Loucy (cell line): ENCODE data around the gene ERVH48-1.

Experiments used
- H2AFZ ChIP-seq: fragments of 200-600 bp; sonication (generic); 2 replicates; pipeline ENCODE4 v1.6.0; 2016; ENCODE audit warnings: antibody characterized with exemption, mild to moderate bottlenecking, low read length, moderate library complexity
- H3F3A ChIP-seq: fragments of 200-600 bp; 2 replicates; pipeline ENCODE4 v1.6.0; 2016; ENCODE audit warnings: antibody characterized with exemption, low read depth, mild to moderate bottlenecking
- H3K27me3 ChIP-seq: fragments of 200-600 bp; sonication (generic); 2 replicates; pipeline ENCODE4 v1.6.1; 2014; ENCODE audit warnings: low read length, mild to moderate bottlenecking; ENCODE audit not compliant: insufficient read depth, poor library complexity, severe bottlenecking
- H3K36me3 ChIP-seq: fragments of 200-600 bp; sonication (generic); 2 replicates; pipeline ENCODE4 v1.6.1; 2016; ENCODE audit warnings: low read length; ENCODE audit not compliant: insufficient read depth
- H3K4me1 ChIP-seq: fragments of 200-600 bp; sonication (generic); 2 replicates; pipeline ENCODE4 v1.5.1; 2014; ENCODE audit warnings: low read length, mild to moderate bottlenecking; ENCODE audit not compliant: insufficient read depth, poor library complexity, severe bottlenecking
- H3K4me2 ChIP-seq: fragments of 200-600 bp; sonication (generic); 2 replicates; pipeline ENCODE4 v1.6.0; 2014; ENCODE audit warnings: antibody characterized with exemption, low read length, low read depth, mild to moderate bottlenecking; ENCODE audit not compliant: poor library complexity, severe bottlenecking
- H3K4me3 ChIP-seq: fragments of 200-600 bp; sonication (generic); 2 replicates; pipeline ENCODE4 v1.5.1; 2014; ENCODE audit warnings: low read length, mild to moderate bottlenecking, mixed read lengths; ENCODE audit not compliant: poor library complexity, severe bottlenecking
- H3K79me2 ChIP-seq: fragments of 200-600 bp; sonication (generic); 2 replicates; pipeline ENCODE4 v1.6.1; 2014; ENCODE audit warnings: low read length; ENCODE audit not compliant: insufficient read depth
- H3K9ac ChIP-seq: fragments of 200-600 bp; sonication (generic); 2 replicates; pipeline ENCODE4 v1.6.0; 2014; ENCODE audit warnings: mild to moderate bottlenecking, low read depth, low read length, moderate library complexity; ENCODE audit not compliant: poor library complexity, severe bottlenecking
- H3K9me2 ChIP-seq: fragments of 200-600 bp; sonication (generic); replicated peaks from 2 replicates; pipeline ENCODE4 v1.6.1; 2016; ENCODE audit warnings: low read depth, low read length, mixed read lengths
- H3K9me3 ChIP-seq: fragments of 200-600 bp; sonication (generic); 2 replicates; pipeline ENCODE4 v1.6.1; 2014; ENCODE audit warnings: mild to moderate bottlenecking, antibody characterized with exemption, low read length, low read depth; ENCODE audit not compliant: insufficient read depth
- H4K20me1 ChIP-seq: fragments of 200-600 bp; sonication (generic); 2 replicates; pipeline ENCODE4 v1.6.0; 2014; ENCODE audit warnings: antibody characterized with exemption, low read length, mild to moderate bottlenecking; ENCODE audit not compliant: insufficient read depth, poor library complexity, severe bottlenecking
- EZH2phosphoT487 ChIP-seq: fragments of 200-600 bp; IDR thresholded peaks from 2 replicates; pipeline ENCODE4 v1.6.1; 2018; ENCODE audit warnings: antibody characterized with exemption, mild to moderate bottlenecking, moderate library complexity, borderline replicate concordance
- TF ChIP-seq, protein P1 (sequence below): fragments of 200-600 bp; sonication (generic); conservative IDR thresholded peaks from 2 replicates; pipeline ENCODE4 v1.5.1; 2014; ENCODE audit warnings: mild to moderate bottlenecking, antibody characterized with exemption, low read length

The ERVH48-1 gene

DNA sequence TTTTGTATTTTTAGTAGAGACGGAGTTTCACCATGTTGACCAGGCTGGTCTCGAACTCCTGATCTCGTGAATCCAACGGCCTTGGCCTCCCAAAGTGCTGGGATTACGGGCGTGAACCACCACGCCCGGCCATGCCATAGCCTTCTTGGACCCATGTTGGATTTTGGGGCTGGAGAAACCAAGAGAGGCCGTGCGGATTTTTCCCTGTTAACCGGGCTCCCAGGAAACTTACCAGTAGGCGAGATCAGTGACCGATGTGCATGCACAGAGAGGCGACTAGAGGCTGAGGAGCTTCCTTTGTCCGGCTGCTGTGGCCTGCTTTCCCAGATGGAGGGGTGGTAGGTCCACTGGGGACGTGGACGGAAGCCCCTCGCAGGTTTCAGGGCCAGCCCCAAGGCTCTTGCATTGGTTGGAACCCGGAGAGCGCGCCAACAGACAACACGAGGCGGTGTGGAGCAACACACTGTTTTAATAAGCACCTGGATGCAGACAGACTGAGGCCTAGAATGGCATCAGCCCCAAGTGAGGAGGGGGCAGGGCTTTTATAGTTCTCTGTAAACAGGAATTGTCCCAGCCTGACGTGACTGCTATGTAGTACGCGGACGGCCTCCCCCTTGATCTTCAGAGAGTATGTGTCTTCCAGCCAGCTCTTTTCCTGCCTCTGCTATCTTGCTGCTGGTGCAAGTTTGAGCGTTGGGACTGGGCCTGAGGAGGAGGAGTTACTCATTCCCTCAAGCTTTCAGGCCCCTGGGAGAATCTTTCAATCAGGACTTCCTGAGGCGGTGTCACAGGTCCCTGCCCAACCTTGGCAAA is at the start of gene ERVH48-1:
Gene ERVH48-1 (minus strand): TSS at position 517 of the 813 bp plus-strand sequence. CDS start 6,624 bp downstream, outside the sequence.
- Histone ChIP-seq H3K9me3 (no peaks in the 10 kb centered on the region), H4K20me1 (no peaks in the 10 kb centered on the region), H3K4me3 (peak within 1 kb of the TSS; percentile 64), H3K4me1 (peaks cover 23% of the 10 kb centered on the region), H2AFZ (peak within 1 kb of the TSS; percentile 47; the same call in 1 of the 2 replicates), H3K79me2 (no peaks in the 10 kb centered on the region; the same call in 1 of the 2 replicates), H3K4me2 (peak within 1 kb of the TSS; percentile 72), H3K36me3 (no peaks in the 10 kb centered on the region), H3K27me3 (no peaks in the 10 kb centered on the region), H3K9me2 (no peaks in the 10 kb centered on the region), H3F3A (no peaks in the 10 kb centered on the region), H3K9ac (peak within 1 kb of the TSS; percentile 72)
- TF ChIP-seq, protein P1, sequence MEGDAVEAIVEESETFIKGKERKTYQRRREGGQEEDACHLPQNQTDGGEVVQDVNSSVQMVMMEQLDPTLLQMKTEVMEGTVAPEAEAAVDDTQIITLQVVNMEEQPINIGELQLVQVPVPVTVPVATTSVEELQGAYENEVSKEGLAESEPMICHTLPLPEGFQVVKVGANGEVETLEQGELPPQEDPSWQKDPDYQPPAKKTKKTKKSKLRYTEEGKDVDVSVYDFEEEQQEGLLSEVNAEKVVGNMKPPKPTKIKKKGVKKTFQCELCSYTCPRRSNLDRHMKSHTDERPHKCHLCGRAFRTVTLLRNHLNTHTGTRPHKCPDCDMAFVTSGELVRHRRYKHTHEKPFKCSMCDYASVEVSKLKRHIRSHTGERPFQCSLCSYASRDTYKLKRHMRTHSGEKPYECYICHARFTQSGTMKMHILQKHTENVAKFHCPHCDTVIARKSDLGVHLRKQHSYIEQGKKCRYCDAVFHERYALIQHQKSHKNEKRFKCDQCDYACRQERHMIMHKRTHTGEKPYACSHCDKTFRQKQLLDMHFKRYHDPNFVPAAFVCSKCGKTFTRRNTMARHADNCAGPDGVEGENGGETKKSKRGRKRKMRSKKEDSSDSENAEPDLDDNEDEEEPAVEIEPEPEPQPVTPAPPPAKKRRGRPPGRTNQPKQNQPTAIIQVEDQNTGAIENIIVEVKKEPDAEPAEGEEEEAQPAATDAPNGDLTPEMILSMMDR = no peak
- TF ChIP-seq EZH2phosphoT487 = no peak

DNA sequence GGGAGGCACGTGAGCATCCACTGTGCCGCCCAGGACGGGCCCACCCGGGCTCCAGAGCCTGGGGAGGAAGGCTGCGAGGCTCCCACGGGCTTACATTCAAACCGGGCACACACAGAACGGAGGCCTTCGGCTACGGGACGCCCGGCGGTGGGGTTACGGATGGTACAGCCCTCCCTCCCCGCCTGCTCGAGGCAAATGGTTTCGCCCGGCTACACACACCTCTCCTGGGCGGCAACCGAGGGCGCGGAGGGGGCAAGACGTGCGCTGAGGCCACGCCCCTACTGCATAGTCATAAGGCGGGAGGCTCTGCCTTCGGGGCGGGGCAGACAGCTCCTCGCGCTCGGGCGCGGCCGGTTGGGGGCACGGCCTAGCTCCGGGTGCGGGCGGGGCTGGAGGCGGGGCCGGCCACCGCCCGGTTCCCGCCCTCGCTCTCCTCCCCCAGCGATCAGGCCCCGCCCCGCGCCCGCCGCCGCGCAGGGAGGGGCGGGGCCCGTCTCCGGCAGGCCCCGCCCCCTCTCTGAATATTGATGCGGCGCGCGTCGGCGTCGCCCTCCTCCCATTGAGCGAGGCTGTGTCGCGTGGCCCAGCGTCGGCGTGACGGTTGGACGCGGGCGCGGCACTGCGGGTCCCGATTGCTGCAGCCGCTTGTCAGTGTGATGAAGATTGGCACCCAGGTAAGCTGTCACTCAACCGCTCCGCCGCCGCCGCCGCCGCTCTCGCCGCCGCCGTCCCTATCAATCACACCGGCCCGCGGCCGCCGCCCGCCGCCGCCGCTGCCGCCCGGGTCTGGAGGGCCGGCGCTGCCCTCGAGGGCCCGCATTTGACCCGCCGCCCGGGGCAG is 48.8 kb upstream of the ERVH48-1 start, which contains the start of gene PKNOX1:
Gene PKNOX1 (plus strand): TSS at position 572 of the 841 bp plus-strand sequence. CDS start 29,820 bp downstream, outside the sequence.
- H3K79me2 ChIP-seq = peaks cover 39% of the 10 kb centered on the region
- H3K9me3 ChIP-seq = no peaks in the 10 kb centered on the region
- no peaks in the 10 kb centered on the region for H3K9me2 ChIP-seq
- peaks cover 15% of the 10 kb centered on the region for H4K20me1 ChIP-seq
- H3K4me3 ChIP-seq = peak within 1 kb of the TSS; percentile 82
- H3K9ac ChIP-seq = peak within 1 kb of the TSS; percentile 87
- H2AFZ ChIP-seq = peak within 1 kb of the TSS; percentile 95
- peaks cover 21% of the 10 kb centered on the region for H3K4me1 ChIP-seq
- no peaks in the 10 kb centered on the region for H3K36me3 ChIP-seq
- H3K4me2 ChIP-seq = peak within 1 kb of the TSS; percentile 93
- TF ChIP-seq, protein P1 = no peak
- TF ChIP-seq EZH2phosphoT487 = no peak
- H3K27me3 ChIP-seq = no peaks in the 10 kb centered on the region
- no peaks in the 10 kb centered on the region for H3F3A ChIP-seq

DNA sequence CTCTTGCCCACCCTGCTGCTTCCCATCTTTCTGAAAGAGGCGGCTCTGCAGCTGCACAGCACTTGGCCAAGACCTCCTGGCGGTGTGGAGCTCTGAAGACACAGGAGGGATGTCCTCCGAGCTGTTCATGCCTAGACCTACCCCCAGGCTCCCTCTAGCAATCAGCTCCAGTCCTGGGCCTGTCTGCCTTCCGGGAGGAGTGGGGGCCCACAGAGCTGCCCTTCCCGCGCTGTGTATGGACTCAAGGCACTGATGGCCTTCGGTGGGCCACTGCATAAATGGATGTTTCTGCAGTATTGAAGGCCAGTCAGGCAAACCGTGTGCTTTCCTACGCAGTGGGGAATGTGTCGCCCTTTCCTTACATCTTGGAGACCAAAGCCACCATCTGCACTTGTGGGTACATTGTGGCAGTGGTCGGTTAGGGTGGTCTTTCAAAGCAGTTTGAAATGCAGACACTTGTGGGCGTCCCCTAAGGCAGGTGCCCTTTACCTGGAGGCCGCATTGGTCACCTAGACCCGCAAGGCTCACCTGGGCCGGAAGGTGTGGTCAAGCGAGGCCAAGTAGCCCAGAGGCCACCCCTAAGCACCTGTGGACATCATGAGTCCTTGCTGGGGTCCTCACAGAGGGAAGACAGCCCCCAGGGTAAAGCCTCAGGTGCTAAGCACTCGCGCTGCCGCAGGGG is 48.0 kb upstream of the ERVH48-1 start:
- TF ChIP-seq, protein P1 = no peak
- TF ChIP-seq EZH2phosphoT487 = no peak
- Histone ChIP-seq H3K4me2 (peak overlapping the region; percentile 82), H3K4me1 (peaks cover 21% of the 10 kb centered on the region), H3K9me2 (no peaks in the 10 kb centered on the region), H3K79me2 (peaks cover 32% of the 10 kb centered on the region), H3K4me3 (peak overlapping the region; percentile 76), H2AFZ (peak overlapping the region; percentile 95), H3F3A (no peaks in the 10 kb centered on the region), H3K9ac (peak overlapping the region; percentile 75), H3K9me3 (no peaks in the 10 kb centered on the region), H4K20me1 (peaks cover 15% of the 10 kb centered on the region), H3K36me3 (no peaks in the 10 kb centered on the region), H3K27me3 (no peaks in the 10 kb centered on the region)
